ACC112 (cell line): Measurements from ENCODE around the gene LMTK2.
"Not testable (repeated sequence)": the region's sequence is repeated elsewhere in the genome, so short reads cannot be mapped to it uniquely, and the experiment has no call there.

Experiments used
- H2AFZ ChIP-seq: fragments of 200-600 bp; sonication (generic); one replicate; pipeline ENCODE4 v1.6.0; 2017; ENCODE audit warnings: antibody characterized with exemption, low read length; ENCODE audit not compliant: unreplicated experiment
- H3K27ac ChIP-seq: fragments of 200-600 bp; sonication (generic); 2 replicates; pipeline ENCODE4 v1.5.1; 2014; ENCODE audit warnings: low read depth, mild to moderate bottlenecking, antibody characterized with exemption, low read length, moderate library complexity
- H3K27me3 ChIP-seq: fragments of 200-600 bp; sonication (generic); 2 replicates; pipeline ENCODE4 v1.6.1; 2014; ENCODE audit warnings: mild to moderate bottlenecking, antibody characterized with exemption, low read length, moderate library complexity, mixed read lengths; ENCODE audit not compliant: insufficient read depth
- H3K36me3 ChIP-seq: fragments of 200-600 bp; sonication (generic); 2 replicates; pipeline ENCODE4 v1.6.1; 2016; ENCODE audit warnings: mild to moderate bottlenecking, antibody characterized with exemption, low read length, moderate library complexity, mixed read lengths; ENCODE audit not compliant: insufficient read depth
- H3K4me1 ChIP-seq: fragments of 200-600 bp; sonication (generic); one replicate; pipeline ENCODE4 v1.6.1; 2016; ENCODE audit warnings: low read length, mixed read lengths; ENCODE audit not compliant: insufficient read depth, unreplicated experiment, control insufficient read depth
- H3K4me3 ChIP-seq: fragments of 200-600 bp; sonication (generic); 2 replicates; pipeline ENCODE4 v1.5.1; 2014; ENCODE audit warnings: mild to moderate bottlenecking, low read depth, low read length
- H3K79me2 ChIP-seq: fragments of 200-600 bp; sonication (generic); one replicate; pipeline ENCODE4 v1.6.0; 2016; ENCODE audit warnings: low read length; ENCODE audit not compliant: control insufficient read depth, unreplicated experiment, insufficient read depth

LMTK2 gene

DNA sequence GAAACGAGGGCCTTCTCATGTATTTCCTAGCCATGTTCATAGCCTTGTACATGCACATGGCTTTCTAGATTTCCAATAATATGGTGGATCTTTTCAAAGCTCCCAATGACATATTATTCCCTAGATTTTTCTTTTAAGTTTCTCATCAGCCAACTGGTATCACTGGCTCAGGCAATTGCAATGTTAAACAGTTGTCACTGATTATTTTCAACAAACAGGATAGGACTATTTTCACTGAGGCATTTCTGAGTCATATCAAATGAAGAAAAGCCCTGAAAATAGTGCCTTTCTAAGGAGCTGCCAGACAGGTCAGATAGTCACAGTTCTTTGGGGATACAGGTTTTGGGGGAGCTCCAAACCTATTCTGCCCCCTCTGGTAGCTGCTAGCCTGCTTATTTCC, 4.5 kb upstream of the LMTK2 start:
- peaks cover 4% of the 10 kb centered on the region for H3K79me2 ChIP-seq
- H3K36me3 ChIP-seq = no peaks in the 10 kb centered on the region
- H3K27ac ChIP-seq = no peak overlapping the region
- H3K27me3 ChIP-seq = peaks cover 15% of the 10 kb centered on the region; the same call in 1 of the 2 replicates
- H2AFZ ChIP-seq = no peak overlapping the region
- H3K4me1 ChIP-seq = no peaks in the 10 kb centered on the region
- no peak overlapping the region for H3K4me3 ChIP-seq

DNA sequence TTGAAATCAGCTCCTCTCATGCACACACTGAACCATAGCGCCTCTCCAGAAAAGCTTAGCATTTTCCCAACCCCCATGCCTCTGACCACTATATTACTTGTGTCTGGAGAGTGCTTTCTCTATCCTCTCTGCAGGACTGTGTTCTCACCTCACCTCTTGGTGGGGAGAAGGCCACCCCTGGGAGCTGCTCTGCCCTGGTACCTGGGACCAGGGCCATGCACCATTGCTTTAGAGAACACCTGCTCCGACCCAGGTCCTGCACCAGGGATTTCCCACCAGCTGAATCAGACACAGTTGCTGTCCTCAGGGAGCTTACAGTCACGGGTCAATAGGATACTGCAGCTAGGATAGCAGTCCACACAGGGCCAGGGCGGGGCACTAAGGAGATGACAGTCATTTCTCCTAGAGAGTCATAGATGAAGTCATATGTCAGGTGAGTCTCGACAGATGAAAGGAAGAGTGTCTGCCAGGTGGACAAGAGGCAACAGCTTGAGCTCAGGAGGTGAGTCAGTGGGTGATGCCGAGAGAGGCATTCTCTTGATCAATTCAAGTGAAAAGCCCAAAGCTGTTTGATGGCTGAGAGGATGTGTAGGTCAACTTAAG, 619 bp upstream of the LMTK2 start:
- no peaks in the 10 kb centered on the region for H3K36me3 ChIP-seq
- H3K4me3 ChIP-seq = no peak overlapping the region
- H3K79me2 ChIP-seq = peaks cover 37% of the 10 kb centered on the region
- H3K4me1 ChIP-seq = peaks cover 8% of the 10 kb centered on the region
- no peak overlapping the region for H3K27ac ChIP-seq
- no peak overlapping the region for H2AFZ ChIP-seq
- no peaks in the 10 kb centered on the region for H3K27me3 ChIP-seq

GRCh38 chr7:98107313-98107721, 655 bp downstream of the LMTK2 start:
- Histone ChIP-seq H3K27me3 (no peaks in the 10 kb centered on the region), H3K4me1 (peaks cover 8% of the 10 kb centered on the region), H3K79me2 (peaks cover 50% of the 10 kb centered on the region), H3K36me3 (no peaks in the 10 kb centered on the region), H3K27ac (no peak overlapping the region), H2AFZ (peak overlapping the region; percentile 85), H3K4me3 (peak overlapping the region; percentile 90)

DNA sequence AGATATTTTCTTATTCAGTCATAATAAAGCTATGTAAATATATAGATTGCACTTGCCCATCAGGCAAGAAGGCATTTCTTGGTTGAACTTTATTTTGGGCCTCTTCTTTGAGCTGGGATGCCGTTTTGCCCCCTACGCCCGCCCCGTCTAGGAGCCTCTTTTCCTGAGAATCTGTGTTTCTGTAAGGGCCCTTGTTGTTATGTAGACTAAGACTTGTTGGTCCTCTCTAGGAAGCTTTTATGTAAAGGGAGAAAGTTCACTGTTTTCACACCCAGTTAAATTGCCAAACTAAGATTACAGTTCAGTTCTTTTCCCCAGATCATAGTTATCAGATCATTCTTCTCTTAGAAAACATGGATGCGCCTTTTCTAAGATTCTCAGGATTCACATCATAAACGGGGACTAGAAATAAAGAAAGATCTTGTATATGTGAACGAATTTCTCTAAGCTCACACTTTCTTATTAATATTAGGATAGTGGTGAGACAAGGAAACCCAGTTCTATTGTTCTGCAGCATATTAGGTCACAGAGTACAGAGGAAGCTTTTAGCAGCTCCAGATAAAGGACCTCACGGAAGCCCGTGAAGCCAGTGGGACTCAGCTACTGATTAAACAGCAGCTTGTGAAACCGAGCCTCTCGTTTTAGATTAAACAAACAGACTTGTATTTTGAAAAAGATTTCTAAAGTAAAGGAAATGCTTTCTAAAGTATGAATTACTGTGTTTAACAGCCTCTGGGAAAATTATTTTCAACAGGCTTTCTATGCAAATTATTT, 3.8 kb downstream of the LMTK2 start:
- Histone ChIP-seq H3K4me1 (peaks cover 8% of the 10 kb centered on the region), H3K27ac (no peak overlapping the region), H3K79me2 (peaks cover 56% of the 10 kb centered on the region), H3K4me3 (no peak overlapping the region), H3K36me3 (no peaks in the 10 kb centered on the region), H3K27me3 (no peaks in the 10 kb centered on the region), H2AFZ (no peak overlapping the region)

- Histone ChIP-seq H2AFZ (no peak overlapping the region), H3K27me3 (no peaks in the 10 kb centered on the region), H3K4me3 (no peak overlapping the region), H3K79me2 (peaks cover 53% of the 10 kb centered on the region), H3K36me3 (no peaks in the 10 kb centered on the region), H3K27ac (no peak overlapping the region), H3K4me1 (peaks cover 12% of the 10 kb centered on the region)
Measured at GRCh38 chr7:98112077-98112476, 5.4 kb downstream of the LMTK2 start.

GRCh38 chr7:98115746-98116525, 9.3 kb downstream of the LMTK2 start:
- no peak overlapping the region for H3K27ac ChIP-seq
- peaks cover 20% of the 10 kb centered on the region for H3K4me1 ChIP-seq
- no peaks in the 10 kb centered on the region for H3K27me3 ChIP-seq
- no peak overlapping the region for H2AFZ ChIP-seq
- H3K36me3 ChIP-seq = no peaks in the 10 kb centered on the region
- H3K4me3 ChIP-seq = no peak overlapping the region
- H3K79me2 ChIP-seq = peaks cover 27% of the 10 kb centered on the region

DNA sequence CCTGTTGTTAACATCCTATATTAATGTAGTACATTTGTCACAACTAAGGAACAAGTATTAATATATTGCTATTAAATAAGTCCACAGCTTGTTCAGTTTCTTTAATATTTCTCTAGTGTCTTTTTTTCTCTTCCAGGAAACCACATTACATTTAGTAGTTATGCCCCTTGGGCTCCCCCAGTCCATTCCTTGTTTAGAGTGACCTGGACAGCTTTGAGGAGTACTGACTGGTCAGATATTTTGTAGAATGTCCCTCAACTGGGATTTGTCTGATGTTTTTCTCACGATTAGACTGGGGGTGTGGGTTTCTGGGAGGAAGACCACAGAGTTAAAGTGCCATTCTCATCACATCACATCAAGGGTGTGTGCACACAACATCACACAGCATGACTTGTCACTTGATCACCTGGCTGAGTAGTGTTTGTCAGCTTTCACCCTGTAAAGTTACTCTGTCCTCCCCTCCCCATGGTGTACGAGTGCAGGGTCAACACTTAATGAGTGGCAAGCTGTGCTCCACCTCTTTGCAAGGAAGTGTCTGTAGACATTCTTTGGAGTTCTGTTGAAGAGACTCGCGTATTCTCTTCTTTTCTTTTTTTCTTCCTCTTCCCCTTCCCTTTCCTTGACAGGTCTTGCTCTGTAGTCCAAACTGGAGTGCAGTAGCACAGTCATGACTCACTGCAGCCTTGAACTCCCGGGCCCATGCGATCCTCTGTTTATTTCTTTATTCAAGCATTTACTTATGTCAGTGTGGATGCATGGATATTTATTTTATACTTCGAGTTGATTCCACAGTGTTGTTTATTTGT, 10.2 kb downstream of the LMTK2 start:
- H3K27me3 ChIP-seq = no peaks in the 10 kb centered on the region
- no peak overlapping the region for H2AFZ ChIP-seq
- no peak overlapping the region for H3K4me3 ChIP-seq
- H3K36me3 ChIP-seq = no peaks in the 10 kb centered on the region
- no peak overlapping the region for H3K27ac ChIP-seq
- H3K79me2 ChIP-seq = peaks cover 20% of the 10 kb centered on the region
- H3K4me1 ChIP-seq = peaks cover 21% of the 10 kb centered on the region

DNA sequence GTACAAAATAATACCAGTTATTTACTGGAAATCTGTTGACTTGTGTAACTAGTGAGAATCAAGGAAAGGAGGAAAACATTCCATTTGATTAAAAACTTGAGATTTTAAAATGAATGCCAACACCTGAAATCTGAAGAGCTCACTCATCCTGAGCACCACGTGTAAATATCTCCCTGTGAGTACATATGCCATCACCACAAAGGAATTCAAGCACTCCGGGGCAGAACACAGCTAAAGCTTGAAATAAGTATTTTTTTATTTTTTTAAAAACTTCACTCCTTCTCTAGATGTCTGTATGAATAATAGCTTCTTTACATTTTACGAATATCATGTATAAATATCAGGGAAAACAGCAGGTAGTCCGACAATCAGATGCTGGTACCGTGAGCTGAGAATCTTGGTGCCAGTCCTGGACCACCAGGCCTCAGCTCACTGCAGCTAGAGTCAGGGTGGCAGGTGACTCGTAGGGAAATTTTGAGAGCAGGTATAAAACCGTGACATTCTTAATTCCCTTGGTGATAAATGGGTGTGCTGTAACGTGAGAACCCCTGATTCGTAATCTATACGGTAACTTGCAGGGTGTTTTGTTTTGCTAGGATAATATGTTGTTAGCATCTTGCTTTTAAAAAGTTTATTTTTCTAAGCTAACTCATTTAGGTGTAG, 12.7 kb downstream of the LMTK2 start:
- Histone ChIP-seq H3K36me3 (no peaks in the 10 kb centered on the region), H3K4me3 (peak overlapping the region; percentile 22), H3K27me3 (no peaks in the 10 kb centered on the region), H3K4me1 (peaks cover 21% of the 10 kb centered on the region), H2AFZ (no peak overlapping the region), H3K27ac (peak overlapping the region; percentile 34), H3K79me2 (peaks cover 22% of the 10 kb centered on the region)

DNA sequence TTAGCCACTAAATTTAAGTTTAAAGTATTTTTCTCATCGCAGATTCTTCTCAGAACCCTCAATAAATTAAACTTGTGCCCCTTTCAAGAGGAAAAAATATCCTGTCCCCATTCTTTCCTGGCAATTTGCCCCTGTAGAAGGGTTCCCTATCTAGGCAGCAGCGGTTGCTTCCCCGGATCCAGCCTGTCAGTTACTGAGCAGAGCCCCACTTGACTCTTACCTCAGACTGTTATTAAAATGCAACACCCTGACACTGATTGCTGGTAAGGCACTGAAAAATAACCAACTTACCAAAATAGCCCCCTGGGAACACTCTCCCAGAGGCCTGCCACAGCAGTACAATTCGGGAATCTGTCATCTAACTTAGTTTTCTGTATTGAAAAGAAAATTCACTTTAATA, 13.9 kb downstream of the LMTK2 start:
- Histone ChIP-seq H3K27ac (no peak overlapping the region), H3K4me1 (peaks cover 21% of the 10 kb centered on the region)

GRCh38 chr7:98121388-98121787, 14.7 kb downstream of the LMTK2 start:
- not testable (repeated sequence) for H3K27me3 ChIP-seq, H3K4me3 ChIP-seq, H3K27ac ChIP-seq, H2AFZ ChIP-seq, H3K36me3 ChIP-seq
- Histone ChIP-seq H3K79me2 (peaks cover 22% of the 10 kb centered on the region), H3K4me1 (peaks cover 21% of the 10 kb centered on the region)

More for the DNA sequence above, 13.9 kb downstream of the LMTK2 start:
- Histone ChIP-seq H3K27me3 (no peaks in the 10 kb centered on the region), H3K36me3 (no peaks in the 10 kb centered on the region), H3K4me3 (0 out of 2 replicates have a peak overlapping the region, but pooled peaks have one; percentile 22), H3K79me2 (peaks cover 22% of the 10 kb centered on the region), H2AFZ (no peak overlapping the region)
